Renal cortex interstitium (tissue), 11 donors: ENCODE measurements around the gene MAPK9. TPM values are rescaled to one million over a fixed set of nuclear protein-coding genes. Genes with fewer than 3 reads are reported as not detected.
A peak's percentile ranks its signal among the peaks of the same experiment; 100 is the strongest.

Experiments used
- DNase-seq, 11 donors: peaks; one replicate each; pipeline ENCODE4 v3.0.0-alpha.2; 2013; ENCODE audit warnings: low read depth in 9 of 11, low spot score in 4 of 11; ENCODE audit errors: extremely low read depth in 1 of 11
- polyA plus RNA-seq, 3 donors: library from polyadenylated mRNA; unstranded; fragments of 120-200 nt; gene quantifications; one replicate each; pipeline ENCODE4 v1.2.1, GENCODE V29; 2013; ENCODE audit not compliant: insufficient read length in 3 of 3

MAPK9 gene
- polyA plus RNA-seq, 3 donors = 37.1 to 37.5 (median 37.3) TPM

- DNase-seq = no peak
Observed at GRCh38 chr5:180330810-180331646, 39.1 kb upstream of the MAPK9 start.

- DNase-seq = no peak
Observed at GRCh38 chr5:180330270-180330648, 38.4 kb upstream of the MAPK9 start.

GRCh38 chr5:180329606-180330269, 37.9 kb upstream of the MAPK9 start:
- no peak for DNase-seq

- no peak for DNase-seq
Observed at GRCh38 chr5:180329138-180329435, 37.2 kb upstream of the MAPK9 start.

- DNase-seq = peak in 1 of 11 donors; percentile 61
Observed at GRCh38 chr5:180328296-180329137, 36.6 kb upstream of the MAPK9 start.

- DNase-seq = no peak
Observed at GRCh38 chr5:180326989-180327565, 35.2 kb upstream of the MAPK9 start.

GRCh38 chr5:180324601-180324950, 32.7 kb upstream of the MAPK9 start:
- no peak for DNase-seq

- no peak for DNase-seq
Observed at GRCh38 chr5:180323941-180324600, 32.2 kb upstream of the MAPK9 start.

- no peak for DNase-seq
Observed at GRCh38 chr5:180323160-180323559, 31.3 kb upstream of the MAPK9 start.

GRCh38 chr5:180318456-180319089, 26.7 kb upstream of the MAPK9 start:
- DNase-seq = no peak

- no peak for DNase-seq
Observed at GRCh38 chr5:180316586-180316985, 24.7 kb upstream of the MAPK9 start.

GRCh38 chr5:180315762-180316212, 23.9 kb upstream of the MAPK9 start:
- DNase-seq = no peak

GRCh38 chr5:180313677-180314505, 22.0 kb upstream of the MAPK9 start:
- DNase-seq = peak in 3 of 11 donors; percentile 51 to 63 (median 61)

- no peak for DNase-seq
Observed at GRCh38 chr5:180311216-180311615, 19.3 kb upstream of the MAPK9 start.

GRCh38 chr5:180306796-180307195, 14.9 kb upstream of the MAPK9 start:
- no peak for DNase-seq

GRCh38 chr5:180305481-180305880, 13.6 kb upstream of the MAPK9 start:
- no peak for DNase-seq

GRCh38 chr5:180304431-180305375, 12.8 kb upstream of the MAPK9 start:
- no peak for DNase-seq
